Left kidney (tissue), 2 donors: Measurements from ENCODE around the gene NSMF. TPM values are rescaled to one million over a fixed set of nuclear protein-coding genes. Genes with fewer than 3 reads are reported as not detected.
A peak's percentile ranks its signal among the peaks of the same experiment; 100 is the strongest.
"Not testable (repeated sequence)": the region's sequence is repeated elsewhere in the genome, so short reads cannot be mapped to it uniquely, and the experiment has no call there.

Experiments
- DNase-seq: peaks from one replicate; pipeline ENCODE4 v3.0.0-alpha.2; 2013
- polyA plus RNA-seq: library from polyadenylated mRNA; unstranded; fragments of 120-200 nt; gene quantifications from one replicate; pipeline ENCODE4 v1.2.1, GENCODE V29; 2013; ENCODE audit not compliant: insufficient read length

Gene NSMF
- polyA plus RNA-seq, 1 donor, result 49.2 TPM

- no peak for DNase-seq
Observed at GRCh38 chr9:137459601-137460362, 648 bp upstream of the NSMF start.

- no peak for DNase-seq
Observed at GRCh38 chr9:137458194-137459151, 661 bp downstream of the NSMF start.

GRCh38 chr9:137457406-137458193, 1.5 kb downstream of the NSMF start:
- no peak for DNase-seq

- no peak for DNase-seq
Observed at GRCh38 chr9:137456864-137457405, 2.2 kb downstream of the NSMF start.

- no peak for DNase-seq
Observed at GRCh38 chr9:137456061-137456863, 2.9 kb downstream of the NSMF start.

GRCh38 chr9:137455359-137455991, 3.7 kb downstream of the NSMF start:
- no peak for DNase-seq

- no peak for DNase-seq
Observed at GRCh38 chr9:137454597-137455358, 4.4 kb downstream of the NSMF start.

GRCh38 chr9:137454145-137454596, 5.0 kb downstream of the NSMF start:
- DNase-seq, result no peak

GRCh38 chr9:137453643-137454081, 5.5 kb downstream of the NSMF start:
- DNase-seq, result peak; percentile 73

GRCh38 chr9:137452761-137453642, 6.1 kb downstream of the NSMF start:
- no peak for DNase-seq

GRCh38 chr9:137452006-137452760, 7.0 kb downstream of the NSMF start:
- no peak for DNase-seq

GRCh38 chr9:137451264-137452005, 7.7 kb downstream of the NSMF start:
- DNase-seq, result not testable (repeated sequence)

GRCh38 chr9:137450539-137451222, 8.5 kb downstream of the NSMF start:
- not testable (repeated sequence) for DNase-seq

GRCh38 chr9:137449931-137450538, 9.1 kb downstream of the NSMF start:
- no peak for DNase-seq

GRCh38 chr9:137449081-137449844, 9.9 kb downstream of the NSMF start:
- no peak for DNase-seq
